Measurements from ENCODE around the gene PSMG4. TPM values are rescaled to one million over a fixed set of nuclear protein-coding genes. Genes with fewer than 3 reads are reported as not detected.
A peak's percentile ranks its signal among the peaks of the same experiment; 100 is the strongest.

PSMG4 gene
- total RNA-seq, 4 donors from 2014 or later: 10.1 to 22.7 (median 16.7) TPM

GRCh38 chr6:3304500-3305215 lies 45.9 kb downstream of the PSMG4 start:
- Histone ChIP-seq H3K4me1 (no peaks in the 10 kb centered on the region), H3K4me3 (no peak overlapping the region), H3K36me3 (peaks cover 0 to 6% (median 1%) of the 10 kb centered on the region in 4 donors), H3K27me3 (no peaks in the 10 kb centered on the region), H3K9me3 (no peaks in the 10 kb centered on the region), H3K27ac (no peak overlapping the region)
- DNase-seq: peak; percentile 3
- WGBS, 2 donors (ENCODE audit: low coverage in 1 of 2): 90 to 100% methylated on average over 1 to 16 of the region's 16 CpGs
- TF ChIP-seq POLR2AphosphoS5 (IDR thresholded peaks at IDR 0.05): no peak
- no peak for TF ChIP-seq CTCF (IDR thresholded peaks at IDR 0.05)
- no peak for TF ChIP-seq POLR2A (IDR thresholded peaks at IDR 0.05)
- no peak for TF ChIP-seq EP300 (IDR thresholded peaks at IDR 0.05; ENCODE audit: low read depth)
- in situ Hi-C loops (cut with MboI; ENCODE audit: low pct_ligation_motif_present in 1 of 4, low pct_unique_long_range_greater_than_20kb in 1 of 4, low sequenced_read_pairs in 3 of 4): no loop called here
- intact Hi-C loops (cut with DNase I; ENCODE audit: low total_unique reads): no loop called here

GRCh38 chr6:3305216-3305565 lies 46.4 kb downstream of the PSMG4 start:
- in situ Hi-C loops (cut with MboI; ENCODE audit: low pct_ligation_motif_present in 1 of 4, low pct_unique_long_range_greater_than_20kb in 1 of 4, low sequenced_read_pairs in 3 of 4) (no loop called here), intact Hi-C loops (cut with DNase I; ENCODE audit: low total_unique reads) (no loop called here)
- no peak overlapping the region for H3K4me3 ChIP-seq
- peaks cover 0 to 6% (median 1%) of the 10 kb centered on the region in 4 donors for H3K36me3 ChIP-seq
- no peaks in the 10 kb centered on the region for H3K27me3 ChIP-seq
- no peaks in the 10 kb centered on the region for H3K9me3 ChIP-seq
- no peaks in the 10 kb centered on the region for H3K4me1 ChIP-seq
- no peak overlapping the region for H3K27ac ChIP-seq
- WGBS, 2 donors (ENCODE audit: low coverage in 1 of 2): 92% methylated on average over 8 of the region's 8 CpGs; no CpG with 5 or more reads in 1 of the 2 donors
- no peak for DNase-seq
- TF ChIP-seq CTCF (IDR thresholded peaks at IDR 0.05): no peak
- no peak for TF ChIP-seq POLR2A (IDR thresholded peaks at IDR 0.05)
- no peak for TF ChIP-seq EP300 (IDR thresholded peaks at IDR 0.05; ENCODE audit: low read depth)
- TF ChIP-seq POLR2AphosphoS5 (IDR thresholded peaks at IDR 0.05): no peak

GRCh38 chr6:3305831-3306230 lies 47.1 kb downstream of the PSMG4 start:
- Histone ChIP-seq H3K27ac (no peak overlapping the region), H3K27me3 (no peaks in the 10 kb centered on the region), H3K4me1 (no peaks in the 10 kb centered on the region), H3K9me3 (no peaks in the 10 kb centered on the region), H3K4me3 (no peak overlapping the region), H3K36me3 (peaks cover 0 to 6% (median 1%) of the 10 kb centered on the region in 4 donors)
- in situ Hi-C loops (cut with MboI; ENCODE audit: low pct_ligation_motif_present in 1 of 4, low pct_unique_long_range_greater_than_20kb in 1 of 4, low sequenced_read_pairs in 3 of 4): no loop called here
- TF ChIP-seq CTCF (IDR thresholded peaks at IDR 0.05) (no peak), POLR2AphosphoS5 (IDR thresholded peaks at IDR 0.05) (no peak), POLR2A (IDR thresholded peaks at IDR 0.05) (no peak), EP300 (IDR thresholded peaks at IDR 0.05; ENCODE audit: low read depth) (no peak)
- 100% methylated on average over 3 of the region's 3 CpGs; no CpG with 5 or more reads in 1 of the 2 donors for WGBS, 2 donors (ENCODE audit: low coverage in 1 of 2)
- intact Hi-C loops (cut with DNase I; ENCODE audit: low total_unique reads): no loop called here
- DNase-seq: peak; percentile 4

- in situ Hi-C loops (cut with MboI; ENCODE audit: low pct_ligation_motif_present in 1 of 4, low pct_unique_long_range_greater_than_20kb in 1 of 4, low sequenced_read_pairs in 3 of 4): no loop called here
- 93% methylated on average over 10 of the region's 10 CpGs; no CpG with 5 or more reads in 1 of the 2 donors for WGBS, 2 donors (ENCODE audit: low coverage in 1 of 2)
- TF ChIP-seq POLR2AphosphoS5 (IDR thresholded peaks at IDR 0.05): no peak
- no peak for TF ChIP-seq POLR2A (IDR thresholded peaks at IDR 0.05)
- no peak for TF ChIP-seq CTCF (IDR thresholded peaks at IDR 0.05)
- no peak for TF ChIP-seq EP300 (IDR thresholded peaks at IDR 0.05; ENCODE audit: low read depth)
- H3K4me3 ChIP-seq: no peak overlapping the region
- no peaks in the 10 kb centered on the region for H3K4me1 ChIP-seq
- no peaks in the 10 kb centered on the region for H3K9me3 ChIP-seq
- H3K27ac ChIP-seq: no peak overlapping the region
- intact Hi-C loops (cut with DNase I; ENCODE audit: low total_unique reads): no loop called here
- H3K27me3 ChIP-seq: no peaks in the 10 kb centered on the region
- peaks cover 0 to 6% (median 1%) of the 10 kb centered on the region in 4 donors for H3K36me3 ChIP-seq
- DNase-seq: peak; percentile 4
Observed at GRCh38 chr6:3306848-3307247, 48.1 kb downstream of the PSMG4 start.

Data from transverse colon (tissue), 4 donors.